T-cell (primary cell): ENCODE measurements around the gene CHPT1. TPM values are rescaled to one million over a fixed set of nuclear protein-coding genes. Genes with fewer than 3 reads are reported as not detected.

ENCODE experiments used
- ATAC-seq, 4 experiments: fragments of 200-7000 bp in 3 of 4; fragments of 150-1000 bp in 1 of 4; cut with Tn5 transposase; replicated peaks in 1 of 4; 1 replicate in 3 of 4; 2 replicates in 1 of 4; pipeline ENCODE4 v1.10.0; 2021; ENCODE audit warnings: moderate library complexity in 3 of 4, mild to moderate bottlenecking in 2 of 4, moderate number of reproducible peaks in 1 of 4
- CTCF ChIA-PET, 2 donors: fragments of 300-600 bp; sonication (Branson Sonifier 250); formaldehyde crosslinking; loops; one replicate each; lab custom pipeline; 2022; ENCODE audit warnings: antibody characterized with exemption in 2 of 2; lab: Charles Lee
- POLR2A ChIA-PET, 2 donors: fragments of 300-600 bp; sonication (Branson Sonifier 250); formaldehyde crosslinking; loops; one replicate each; lab custom pipeline; 2022; ENCODE audit warnings: antibody characterized with exemption in 2 of 2; lab: Charles Lee
- DNase-seq, 35 experiments: peaks; one replicate each; pipeline versions ENCODE4 v3.0.0 to v3.0.0-alpha.2; 2013 to 2023
- H3K27ac ChIP-seq: one replicate; pipeline ENCODE4 v1.5.1; 2013; ENCODE audit warnings: low read length
- H3K27me3 ChIP-seq, 2 experiments: replicated peaks in 1 of 2; 1 replicate in 1 of 2; 2 replicates in 1 of 2; pipeline versions ENCODE4 v1.6.1 to v1.7.0; 2013; ENCODE audit warnings: low read length in 1 of 2, mixed read lengths in 1 of 2; ENCODE audit not compliant: control insufficient read depth in 2 of 2, insufficient read depth in 2 of 2; ENCODE audit errors: extremely low read depth in 1 of 2
- H3K36me3 ChIP-seq, 2 donors: 1 replicate in 1 of 2; 2 replicates in 1 of 2; pipeline versions ENCODE4 v1.6.1 to v1.7.0; 2013; ENCODE audit warnings: low read length in 1 of 2; ENCODE audit not compliant: control insufficient read depth in 2 of 2, insufficient read depth in 1 of 2; ENCODE audit errors: extremely low read depth in 1 of 2
- H3K4me1 ChIP-seq, 2 experiments: 1 replicate in 1 of 2; 2 replicates in 1 of 2; pipeline versions ENCODE4 v1.6.1 to v1.7.0; 2013; ENCODE audit warnings: low read length in 2 of 2, mixed read lengths in 1 of 2; ENCODE audit not compliant: insufficient read depth in 2 of 2, control insufficient read depth in 1 of 2; ENCODE audit errors: extremely low read depth in 1 of 2
- H3K4me3 ChIP-seq, 2 donors: 1 replicate in 1 of 2; 2 replicates in 1 of 2; pipeline versions ENCODE4 v1.5.1 to v1.7.0; 2013; ENCODE audit warnings: mild to moderate bottlenecking in 2 of 2, low read length in 1 of 2, moderate library complexity in 1 of 2; ENCODE audit not compliant: control insufficient read depth in 1 of 2; ENCODE audit errors: extremely low read depth in 1 of 2
- H3K9me3 ChIP-seq: 2 replicates; pipeline ENCODE4 v1.7.0; 2013
- H3K27ac Mint-ChIP-seq, 2 donors: one replicate each; pipeline ENCODE4 v1.8.0; 2020 to 2021; ENCODE audit warnings: mild to moderate bottlenecking in 2 of 2, mixed read lengths in 2 of 2
- H3K27me3 Mint-ChIP-seq, 2 donors: one replicate each; pipeline ENCODE4 v1.8.0; 2021 to 2022; ENCODE audit warnings: mixed read lengths in 2 of 2
- H3K36me3 Mint-ChIP-seq: one replicate; pipeline ENCODE4 v1.8.0; 2021; ENCODE audit warnings: mixed read lengths
- H3K4me1 Mint-ChIP-seq, 3 donors: one replicate each; pipeline ENCODE4 v1.8.0; 2020 to 2022; ENCODE audit warnings: mixed read lengths in 3 of 3, mild to moderate bottlenecking in 1 of 3
- H3K4me3 Mint-ChIP-seq, 3 donors: one replicate each; pipeline ENCODE4 v1.8.0; 2020 to 2022; ENCODE audit warnings: mild to moderate bottlenecking in 3 of 3, mixed read lengths in 3 of 3, moderate library complexity in 3 of 3
- H3K9me3 Mint-ChIP-seq, 3 donors: one replicate each; pipeline ENCODE4 v1.8.0; 2020 to 2022; ENCODE audit warnings: mixed read lengths in 3 of 3
- WGBS: methylation state at CpG from one replicate; pipeline ENCODE4 v1.1.5; 2013; ENCODE audit warnings: missing lambda C conversion rate; ENCODE audit not compliant: insufficient coverage; 5-methylcytosine and 5-hydroxymethylcytosine counted together
- total RNA-seq, 35 experiments: library from RNA in 6 of 35; stranded (reverse) in 6 of 35; fragments of 120-200 nt in 1 of 35; gene quantifications; one replicate each; pipeline versions ENCODE4 v1.2.1 to v1.2.4 and lab custom pipeline; 2013 to 2026

CHPT1 gene
- total RNA-seq, 5 donors from 2014 or later (not counting 1 experiment from before 2014, with no cell fraction given) = 9.8 to 13.8 (median 11.9) TPM

- peaks cover 12% of the 10 kb centered on the region for H3K36me3 Mint-ChIP-seq
- ATAC-seq (no peak), DNase-seq (no peak)
- H3K4me1 ChIP-seq = no peaks in the 10 kb centered on the region
- no peaks in the 10 kb centered on the region for H3K27me3 ChIP-seq
- no peaks in the 10 kb centered on the region for H3K9me3 Mint-ChIP-seq
- no peaks in the 10 kb centered on the region for H3K4me1 Mint-ChIP-seq
- 90% methylated on average over 5 of the region's 6 CpGs for WGBS
- CTCF ChIA-PET = interaction anchor here in 1 of 2 donors (0.6 kb wide), 1 partner anchor 30 kb away, joined by 3 read pairs; no protein-coding TSS in a partner anchor
- POLR2A ChIA-PET = no interaction called here
- no peaks in the 10 kb centered on the region for H3K27me3 Mint-ChIP-seq
- H3K36me3 ChIP-seq = no peaks in the 10 kb centered on the region
- H3K9me3 ChIP-seq = no peaks in the 10 kb centered on the region
- H3K27ac Mint-ChIP-seq = no peak overlapping the region
- no peak overlapping the region for H3K4me3 ChIP-seq
- no peak overlapping the region for H3K4me3 Mint-ChIP-seq
- H3K27ac ChIP-seq = no peak overlapping the region
These were observed 40.0 kb downstream of the CHPT1 start for GRCh38 chr12:101737476-101737875.

- WGBS = 98% methylated on average over 51 of the region's 57 CpGs
- Histone ChIP-seq H3K4me3 (no peak within 1 kb of the TSS), H3K36me3 (peaks cover 0 to 1% of the 10 kb centered on the region in 2 donors), H3K27ac (no peak within 1 kb of the TSS), H3K4me1 (peaks cover 0 to 6% of the 10 kb centered on the region in 2 experiments), H3K9me3 (no peaks in the 10 kb centered on the region), H3K27me3 (no peaks in the 10 kb centered on the region)
- H3K27ac Mint-ChIP-seq = no peak within 1 kb of the TSS
- CTCF ChIA-PET = interaction anchor here in 1 of 2 donors (0.7 kb wide), 1 partner anchor 72 kb away, joined by 3 read pairs; no protein-coding TSS in a partner anchor
- ATAC-seq (no peak), DNase-seq (no peak)
- no peaks in the 10 kb centered on the region for H3K27me3 Mint-ChIP-seq
- H3K9me3 Mint-ChIP-seq = no peaks in the 10 kb centered on the region
- POLR2A ChIA-PET = no interaction called here
- peaks cover 13% of the 10 kb centered on the region for H3K36me3 Mint-ChIP-seq
- no peak within 1 kb of the TSS for H3K4me3 Mint-ChIP-seq
- H3K4me1 Mint-ChIP-seq = peaks cover 4 to 13% (median 7%) of the 10 kb centered on the region in 3 donors
These were observed 41.7 kb downstream of the CHPT1 start, which contains the start of gene SYCP3 for GRCh38 chr12:101738920-101739665. Gene SYCP3 (minus strand): TSS chr12:101739462. CDS start chr12:101737935, 1,527 bp downstream.

DNA sequence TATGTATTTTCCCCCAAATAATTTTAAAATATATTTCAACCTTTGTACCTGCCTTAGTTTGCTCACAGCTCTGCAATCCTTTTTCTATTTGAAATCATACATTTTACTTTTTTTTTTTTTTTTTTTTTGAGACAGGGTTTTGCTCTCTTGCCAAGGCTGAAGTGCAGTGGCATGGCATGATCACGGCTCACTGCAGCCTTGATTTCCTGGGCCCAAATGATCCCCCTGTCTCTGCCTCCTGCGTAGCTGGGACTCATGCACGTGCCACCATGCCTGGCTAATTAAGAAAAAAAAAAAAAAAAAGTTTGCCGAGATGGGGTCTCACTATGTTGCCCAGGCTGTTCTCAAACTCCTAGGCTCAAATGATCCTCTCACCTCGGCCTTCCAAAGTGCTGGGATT lies 43.1 kb downstream of the CHPT1 start:
- Histone ChIP-seq H3K27me3 (no peaks in the 10 kb centered on the region), H3K4me3 (no peak overlapping the region), H3K9me3 (no peaks in the 10 kb centered on the region), H3K27ac (no peak overlapping the region), H3K4me1 (peaks cover 0 to 9% of the 10 kb centered on the region in 2 experiments), H3K36me3 (peaks cover 0 to 2% of the 10 kb centered on the region in 2 donors)
- DNase-seq (no peak), ATAC-seq (no peak)
- CTCF ChIA-PET = no interaction called here
- Mint-ChIP-seq H3K4me3 (no peak overlapping the region), H3K27me3 (no peaks in the 10 kb centered on the region), H3K27ac (no peak overlapping the region), H3K4me1 (peaks cover 5 to 16% (median 7%) of the 10 kb centered on the region in 3 donors), H3K9me3 (no peaks in the 10 kb centered on the region), H3K36me3 (peaks cover 28% of the 10 kb centered on the region)
- POLR2A ChIA-PET = interaction anchor here in 1 of 2 donors (0.6 kb wide), 1 partner anchor 92 kb away, joined by 6 read pairs; no protein-coding TSS in a partner anchor
- WGBS = 100% methylated on average over 3 of the region's 5 CpGs

DNA sequence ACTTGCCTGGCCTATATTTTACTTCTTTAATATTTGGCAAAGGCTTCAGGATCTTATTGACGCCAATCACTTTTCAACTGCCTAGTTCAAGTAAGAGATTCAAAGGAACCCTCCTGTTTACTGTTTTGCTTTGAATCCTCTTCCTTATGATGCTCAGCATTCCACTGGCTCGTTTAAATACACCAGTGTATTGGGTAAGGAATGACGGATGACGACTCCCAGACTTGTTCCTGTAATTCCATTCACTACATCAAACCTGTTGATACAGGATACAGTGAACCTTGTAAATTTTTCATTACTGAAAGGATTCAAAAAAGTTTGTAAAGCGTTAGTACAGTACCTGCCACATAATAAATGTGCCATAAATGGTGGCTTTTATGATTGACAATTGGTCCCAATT lies 43.5 kb downstream of the CHPT1 start:
- no CpG with 5 or more reads among the region's 5 CpGs for WGBS
- Mint-ChIP-seq H3K9me3 (no peaks in the 10 kb centered on the region), H3K4me1 (peaks cover 5 to 16% (median 7%) of the 10 kb centered on the region in 3 donors), H3K27ac (no peak overlapping the region), H3K4me3 (no peak overlapping the region), H3K27me3 (no peaks in the 10 kb centered on the region), H3K36me3 (peaks cover 28% of the 10 kb centered on the region)
- ChIA-PET CTCF (no interaction called here), POLR2A (no interaction called here)
- Histone ChIP-seq H3K4me1 (peaks cover 0 to 9% of the 10 kb centered on the region in 2 experiments), H3K36me3 (peaks cover 0 to 3% of the 10 kb centered on the region in 2 donors), H3K4me3 (no peak overlapping the region), H3K27ac (no peak overlapping the region), H3K27me3 (no peaks in the 10 kb centered on the region), H3K9me3 (no peaks in the 10 kb centered on the region)
- ATAC-seq = no peak
- no peak for DNase-seq

GRCh38 chr12:101743242-101743641 lies 45.8 kb downstream of the CHPT1 start:
- Histone ChIP-seq H3K36me3 (peaks cover 0 to 18% of the 10 kb centered on the region in 2 donors), H3K9me3 (no peaks in the 10 kb centered on the region), H3K4me3 (no peak overlapping the region), H3K27me3 (no peaks in the 10 kb centered on the region), H3K4me1 (peaks cover 0 to 9% of the 10 kb centered on the region in 2 experiments), H3K27ac (no peak overlapping the region)
- Mint-ChIP-seq H3K36me3 (peaks cover 34% of the 10 kb centered on the region), H3K27me3 (no peaks in the 10 kb centered on the region), H3K9me3 (no peaks in the 10 kb centered on the region), H3K27ac (peak overlapping the region; percentile 49 to 58), H3K4me3 (no peak overlapping the region), H3K4me1 (peaks cover 5 to 16% (median 7%) of the 10 kb centered on the region in 3 donors)
- ChIA-PET CTCF (interaction anchor here in 1 of 2 donors (0.8 to 2.6 kb wide), 2 partner anchors 16 to 37 kb away, joined by 3 to 15 read pairs; no protein-coding TSS in a partner anchor), POLR2A (interaction anchor here in 1 of 2 donors (0.5 kb wide), 2 partner anchors 16 to 47 kb away, joined by 3 read pairs; no protein-coding TSS in a partner anchor)
- no CpG with 5 or more reads among the region's 1 CpG for WGBS
- DNase-seq = no peak
- ATAC-seq = no peak

DNA sequence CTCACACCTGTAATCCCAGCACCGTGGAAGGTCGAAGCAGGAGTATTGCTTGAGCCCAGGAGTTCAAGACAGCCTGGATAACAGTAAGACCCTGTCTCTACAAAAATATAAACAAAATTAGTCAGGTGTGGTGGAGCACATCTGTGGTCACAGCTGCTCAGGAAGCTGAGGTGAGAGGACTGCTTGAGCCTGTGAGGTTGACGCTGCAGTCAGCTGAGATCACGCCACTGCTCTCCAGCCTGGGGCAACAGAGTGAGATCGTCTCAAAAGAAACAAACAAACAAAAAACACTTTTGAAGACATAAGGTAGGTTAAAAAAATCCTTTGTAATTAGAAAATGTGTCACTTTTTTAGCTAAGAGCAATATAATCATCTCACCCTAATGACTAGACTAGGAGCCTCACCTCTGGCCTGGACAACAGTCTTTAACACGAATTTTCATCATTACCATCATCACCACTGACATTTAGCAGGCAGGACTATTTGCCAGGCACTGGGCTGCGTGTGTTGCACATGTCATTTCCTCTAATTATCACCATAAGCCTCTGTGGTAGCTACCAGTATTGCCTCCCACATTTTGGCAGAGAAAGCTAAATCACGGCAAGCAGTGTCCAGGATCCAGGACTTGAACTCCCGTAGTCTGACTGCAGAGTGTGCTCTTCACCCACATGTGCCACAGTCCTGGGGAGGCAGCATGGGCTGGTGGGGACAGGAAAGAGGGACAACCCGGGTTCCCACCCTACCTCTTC lies 46.5 kb downstream of the CHPT1 start:
- POLR2A ChIA-PET = interaction anchor here in 1 of 2 donors (0.5 kb wide), 1 partner anchor 465 kb away, joined by 4 read pairs; no protein-coding TSS in a partner anchor
- Histone ChIP-seq H3K27me3 (no peaks in the 10 kb centered on the region), H3K4me3 (no peak overlapping the region), H3K36me3 (peaks cover 2 to 22% of the 10 kb centered on the region in 2 donors), H3K9me3 (no peaks in the 10 kb centered on the region), H3K4me1 (peaks cover 0 to 9% of the 10 kb centered on the region in 2 experiments), H3K27ac (peak overlapping the region; percentile 25)
- WGBS = 79% methylated on average over 2 of the region's 10 CpGs
- Mint-ChIP-seq H3K9me3 (no peaks in the 10 kb centered on the region), H3K4me3 (no peak overlapping the region), H3K4me1 (peaks cover 5 to 16% (median 7%) of the 10 kb centered on the region in 3 donors), H3K36me3 (peaks cover 41% of the 10 kb centered on the region), H3K27me3 (no peaks in the 10 kb centered on the region), H3K27ac (peak overlapping the region; percentile 49 to 58)
- CTCF ChIA-PET = interaction anchor here in 1 of 2 donors (2.6 kb wide), 1 partner anchor 16 kb away, joined by 15 read pairs; no protein-coding TSS in a partner anchor
- ATAC-seq = peak in 3 of 4 experiments; percentile 58 to 62 (median 61)
- DNase-seq = peak in 14 of 35 experiments; percentile 4 to 47 (median 14)
